Erythroblast (primary cell): ENCODE results near the gene ZP4.

Experiments
- DNase-seq, 2 experiments: peaks; one replicate each; lab custom pipeline; 2025; lab: John Stamatoyannopoulos, UW
- GATA1 ChIP-seq: IDR thresholded peaks from 2 replicates; pipeline ENCODE4 v1.6.1; 2011; ENCODE audit warnings: low read depth, mild to moderate bottlenecking, control low read depth, low read length, moderate library complexity
- POLR2A ChIP-seq: IDR thresholded peaks from 2 replicates; pipeline ENCODE4 v1.6.1; 2011; ENCODE audit warnings: mild to moderate bottlenecking, low read length

ZP4 gene

GRCh38 chr1:237894131-237894530, 3.4 kb upstream of the ZP4 start:
- DNase-seq = no peak

GRCh38 chr1:237891979-237892378, 1.3 kb upstream of the ZP4 start:
- DNase-seq = no peak

More at GRCh38 chr1:237894131-237894530, 3.4 kb upstream of the ZP4 start:
- TF ChIP-seq POLR2A = no peak
- TF ChIP-seq GATA1 = no peak

GRCh38 chr1:237891266-237891665, 544 bp upstream of the ZP4 start:
- TF ChIP-seq GATA1 (no peak), POLR2A (no peak)
- DNase-seq = no peak

More at GRCh38 chr1:237891979-237892378, 1.3 kb upstream of the ZP4 start:
- TF ChIP-seq POLR2A (no peak), GATA1 (no peak)

GRCh38 chr1:237890416-237890815, 306 bp downstream of the ZP4 start:
- TF ChIP-seq GATA1 (no peak), POLR2A (no peak)
- no peak for DNase-seq

GRCh38 chr1:237888143-237888542, 2.6 kb downstream of the ZP4 start:
- no peak for DNase-seq
- TF ChIP-seq GATA1 (no peak), POLR2A (no peak)

- DNase-seq = no peak
- TF ChIP-seq POLR2A (no peak), GATA1 (no peak)
These were observed 3.2 kb downstream of the ZP4 start for GRCh38 chr1:237887542-237887941.

GRCh38 chr1:237884237-237884636, 6.5 kb downstream of the ZP4 start:
- no peak for TF ChIP-seq GATA1
- no peak for TF ChIP-seq POLR2A
- no peak for DNase-seq

GRCh38 chr1:237879195-237879594, 11.5 kb downstream of the ZP4 start:
- DNase-seq = no peak
- TF ChIP-seq POLR2A = no peak
- TF ChIP-seq GATA1 = no peak

- DNase-seq = no peak
- TF ChIP-seq GATA1 (no peak), POLR2A (no peak)
These were observed 12.3 kb downstream of the ZP4 start for GRCh38 chr1:237878406-237878805.

GRCh38 chr1:237877631-237878030, 13.1 kb downstream of the ZP4 start:
- TF ChIP-seq POLR2A = no peak
- no peak for TF ChIP-seq GATA1
- no peak for DNase-seq

- no peak for DNase-seq
- no peak for TF ChIP-seq GATA1
- no peak for TF ChIP-seq POLR2A
These were observed 15.4 kb downstream of the ZP4 start for GRCh38 chr1:237875291-237875690.

GRCh38 chr1:237873487-237874211, 17.1 kb downstream of the ZP4 start:
- no peak for DNase-seq
- TF ChIP-seq GATA1 = no peak
- TF ChIP-seq POLR2A = no peak

- no peak for DNase-seq
- TF ChIP-seq POLR2A (no peak), GATA1 (no peak)
These were observed 21.7 kb downstream of the ZP4 start for GRCh38 chr1:237868817-237869600.

- DNase-seq = no peak
- no peak for TF ChIP-seq POLR2A
- TF ChIP-seq GATA1 = no peak
These were observed 23.3 kb downstream of the ZP4 start for GRCh38 chr1:237867380-237867888.
